GM10266 (cell line): Measurements from ENCODE around the gene RASSF4.

Experiments
- DNase-seq: peaks from one replicate; pipeline ENCODE4 v3.0.0; 2012; ENCODE audit errors: extremely low spot score
- TF ChIP-seq, protein P1 (sequence below): IDR thresholded peaks from 2 replicates; pipeline ENCODE4 v1.5.1; 2012; ENCODE audit warnings: mild to moderate bottlenecking, low read depth; ENCODE audit not compliant: control insufficient read depth, insufficient read depth; ENCODE audit errors: missing control alignments

RASSF4 gene

DNA sequence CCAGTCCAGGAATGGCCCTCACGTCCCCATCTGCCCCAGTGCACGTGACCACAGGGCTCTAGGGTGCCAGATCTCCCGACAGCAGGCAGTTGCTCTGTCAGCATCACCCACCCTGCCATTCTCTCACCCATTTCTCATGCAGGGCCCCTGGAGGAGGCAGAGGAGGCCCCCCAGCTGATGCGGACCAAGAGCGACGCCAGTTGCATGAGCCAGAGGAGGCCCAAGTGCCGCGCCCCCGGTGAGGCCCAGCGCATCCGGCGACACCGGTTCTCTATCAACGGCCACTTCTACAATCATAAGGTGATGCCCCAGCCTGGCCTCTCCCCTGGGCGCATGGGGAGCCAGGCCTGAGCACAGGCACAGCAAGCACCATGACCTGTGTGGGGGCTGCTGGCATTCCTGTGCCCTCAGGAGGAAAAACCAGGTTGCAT, 25.1 kb downstream of the RASSF4 start:
- DNase-seq: no peak
- TF ChIP-seq, protein P1, sequence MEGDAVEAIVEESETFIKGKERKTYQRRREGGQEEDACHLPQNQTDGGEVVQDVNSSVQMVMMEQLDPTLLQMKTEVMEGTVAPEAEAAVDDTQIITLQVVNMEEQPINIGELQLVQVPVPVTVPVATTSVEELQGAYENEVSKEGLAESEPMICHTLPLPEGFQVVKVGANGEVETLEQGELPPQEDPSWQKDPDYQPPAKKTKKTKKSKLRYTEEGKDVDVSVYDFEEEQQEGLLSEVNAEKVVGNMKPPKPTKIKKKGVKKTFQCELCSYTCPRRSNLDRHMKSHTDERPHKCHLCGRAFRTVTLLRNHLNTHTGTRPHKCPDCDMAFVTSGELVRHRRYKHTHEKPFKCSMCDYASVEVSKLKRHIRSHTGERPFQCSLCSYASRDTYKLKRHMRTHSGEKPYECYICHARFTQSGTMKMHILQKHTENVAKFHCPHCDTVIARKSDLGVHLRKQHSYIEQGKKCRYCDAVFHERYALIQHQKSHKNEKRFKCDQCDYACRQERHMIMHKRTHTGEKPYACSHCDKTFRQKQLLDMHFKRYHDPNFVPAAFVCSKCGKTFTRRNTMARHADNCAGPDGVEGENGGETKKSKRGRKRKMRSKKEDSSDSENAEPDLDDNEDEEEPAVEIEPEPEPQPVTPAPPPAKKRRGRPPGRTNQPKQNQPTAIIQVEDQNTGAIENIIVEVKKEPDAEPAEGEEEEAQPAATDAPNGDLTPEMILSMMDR: no peak

DNA sequence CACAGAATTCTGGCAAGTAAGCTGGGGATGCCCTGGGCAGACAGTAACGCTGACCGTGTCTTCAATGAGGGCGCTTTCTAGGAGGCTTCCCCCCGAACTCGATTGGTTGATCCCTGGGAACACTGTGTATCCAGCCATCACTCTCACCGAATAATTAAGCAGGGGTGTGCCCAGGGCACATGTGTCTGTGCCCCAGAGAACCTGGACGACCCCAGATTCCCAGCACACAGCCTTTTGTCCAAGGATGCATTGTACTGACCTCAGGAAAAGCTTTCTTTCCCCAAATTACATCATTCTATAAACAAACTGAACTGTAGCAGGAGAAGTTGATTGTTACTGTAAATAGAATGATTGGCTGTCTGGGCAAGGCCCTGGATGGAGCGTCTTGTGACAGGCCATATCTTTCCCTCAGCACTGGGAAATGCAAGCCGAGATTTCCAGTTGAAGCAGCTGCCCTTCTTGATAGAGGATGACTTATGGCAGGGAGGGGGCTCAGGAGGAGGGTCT, 25.6 kb downstream of the RASSF4 start:
- TF ChIP-seq, protein P1: no peak
- no peak for DNase-seq

DNA sequence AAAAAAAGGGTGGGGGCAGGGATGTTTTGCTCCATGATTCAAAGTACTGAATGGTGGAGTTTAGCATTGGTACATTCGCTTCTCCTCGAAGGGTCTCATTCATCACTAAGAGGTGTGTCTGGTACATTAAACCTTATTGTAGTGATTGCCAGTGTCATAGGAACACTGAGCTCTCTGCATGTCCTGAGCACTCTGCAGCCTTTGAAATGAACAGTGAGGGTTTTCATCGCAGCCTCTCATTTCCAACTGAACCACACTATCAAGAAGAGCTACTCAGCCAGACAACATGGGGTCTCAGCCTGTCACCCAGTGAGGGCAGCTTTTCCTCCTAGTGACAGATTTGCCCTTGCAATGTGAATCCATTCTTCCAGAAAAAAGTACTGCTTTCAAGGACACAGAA, 26.6 kb downstream of the RASSF4 start:
- no peak for DNase-seq
- TF ChIP-seq, protein P1: no peak

DNA sequence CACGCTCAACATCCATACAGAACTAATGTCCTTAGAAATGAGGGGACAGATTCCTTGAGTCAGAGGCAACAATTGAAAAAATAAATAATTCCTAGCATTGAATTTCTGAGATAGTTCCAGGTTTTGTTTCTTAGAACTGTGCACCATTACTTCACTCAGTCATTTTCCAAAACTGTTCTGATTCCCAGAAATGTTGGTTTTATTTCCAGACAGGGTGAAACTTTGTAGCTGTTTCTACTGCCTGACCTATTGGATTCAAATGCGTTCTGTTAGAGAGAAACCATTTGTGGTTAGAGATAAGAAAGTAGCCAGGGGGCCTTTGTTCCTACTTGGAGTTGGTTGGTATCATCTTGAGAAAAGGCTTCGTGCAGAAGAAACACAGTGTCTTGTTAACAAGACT, 27.1 kb downstream of the RASSF4 start:
- DNase-seq: no peak
- TF ChIP-seq, protein P1: no peak

DNA sequence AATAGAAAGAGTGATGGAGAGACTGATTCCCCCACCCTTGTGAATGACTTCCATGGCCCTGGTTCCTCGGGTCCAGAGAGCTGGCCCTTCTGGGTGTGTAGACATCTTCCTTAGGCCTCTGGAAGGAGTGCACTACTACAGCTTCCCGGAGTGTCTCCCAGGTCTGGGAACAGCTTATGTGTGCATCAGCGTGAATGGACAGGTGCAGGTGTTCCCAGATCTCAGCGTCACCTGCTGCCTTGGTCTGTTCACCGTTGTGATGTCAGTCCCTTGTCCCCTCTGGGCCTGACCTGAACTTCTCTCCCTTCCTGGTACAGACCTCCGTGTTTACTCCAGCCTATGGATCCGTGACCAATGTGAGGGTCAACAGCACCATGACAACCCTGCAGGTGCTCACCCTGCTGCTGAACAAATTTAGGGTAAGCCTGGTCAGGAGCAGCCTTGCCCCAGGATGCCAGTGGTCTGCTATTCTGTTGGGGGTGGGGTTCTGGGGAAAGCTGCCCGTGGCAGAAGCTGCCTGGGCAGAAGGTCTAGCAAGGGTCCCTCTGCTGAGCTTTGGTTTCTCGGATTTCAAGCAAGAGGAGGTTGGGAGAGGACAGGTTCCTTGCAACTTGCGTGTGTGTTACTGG, 29.5 kb downstream of the RASSF4 start:
- TF ChIP-seq, protein P1: no peak
- DNase-seq: no peak

DNA sequence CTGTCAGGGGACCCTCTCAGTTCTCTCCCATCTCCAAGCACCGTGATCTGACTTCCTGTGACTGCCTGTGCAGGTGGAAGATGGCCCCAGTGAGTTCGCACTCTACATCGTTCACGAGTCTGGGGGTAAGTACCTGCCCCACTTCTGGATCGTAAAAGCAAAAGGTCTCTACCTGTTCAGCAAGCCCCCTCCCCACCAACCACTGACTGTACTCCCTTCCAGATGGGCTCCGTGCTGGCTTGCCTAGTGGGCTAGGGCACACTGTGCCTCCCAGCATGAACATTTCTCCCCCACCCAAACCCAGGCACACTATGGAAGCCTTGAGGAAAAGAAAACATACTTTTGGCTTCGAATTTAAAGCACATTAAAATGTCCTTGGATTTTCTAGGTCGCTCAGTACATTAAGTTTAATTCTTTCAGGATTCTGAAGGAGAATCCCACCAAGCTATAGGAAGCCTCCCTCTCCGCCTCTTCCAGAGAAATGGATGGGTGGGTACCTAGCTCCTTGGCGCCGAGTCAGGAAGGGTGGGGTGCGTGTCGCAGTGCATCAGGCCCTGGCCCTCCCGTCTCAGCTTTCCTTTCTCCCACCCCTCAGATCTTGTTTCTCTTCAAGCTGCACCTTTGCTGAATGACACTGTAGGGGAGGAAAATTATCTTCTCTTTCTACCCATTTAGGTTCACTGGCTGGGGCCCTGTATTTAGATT, 30.1 kb downstream of the RASSF4 start:
- TF ChIP-seq, protein P1: no peak
- DNase-seq: no peak

DNA sequence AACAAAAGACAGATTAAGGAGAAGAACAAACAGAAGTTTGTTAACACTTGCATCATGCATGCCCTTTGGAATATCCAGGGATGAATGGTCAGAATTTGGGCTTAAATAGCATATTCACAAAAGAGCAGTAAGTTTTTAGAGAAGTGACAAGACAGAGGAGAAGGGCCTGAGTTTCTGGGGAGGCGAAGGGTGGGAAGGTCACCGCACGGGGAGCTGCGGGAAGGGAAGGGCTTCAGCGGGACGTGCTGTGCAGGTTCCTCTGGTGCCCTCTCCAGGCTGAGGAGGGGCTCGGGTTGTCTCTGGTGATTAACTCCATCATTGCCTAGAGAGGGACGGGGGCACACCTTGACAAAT, 30.7 kb downstream of the RASSF4 start:
- no peak for DNase-seq
- TF ChIP-seq, protein P1: no peak
